NK-92 (cell line): ENCODE measurements around the gene TRIM58.

ENCODE experiments used
- DNase-seq: peaks from one replicate; lab custom pipeline; 2025; ENCODE audit not compliant: unreplicated experiment; lab: John Stamatoyannopoulos, UW

Gene TRIM58

GRCh38 chr1:247883346-247883745, 26.4 kb downstream of the TRIM58 start:
- DNase-seq: no peak

DNA sequence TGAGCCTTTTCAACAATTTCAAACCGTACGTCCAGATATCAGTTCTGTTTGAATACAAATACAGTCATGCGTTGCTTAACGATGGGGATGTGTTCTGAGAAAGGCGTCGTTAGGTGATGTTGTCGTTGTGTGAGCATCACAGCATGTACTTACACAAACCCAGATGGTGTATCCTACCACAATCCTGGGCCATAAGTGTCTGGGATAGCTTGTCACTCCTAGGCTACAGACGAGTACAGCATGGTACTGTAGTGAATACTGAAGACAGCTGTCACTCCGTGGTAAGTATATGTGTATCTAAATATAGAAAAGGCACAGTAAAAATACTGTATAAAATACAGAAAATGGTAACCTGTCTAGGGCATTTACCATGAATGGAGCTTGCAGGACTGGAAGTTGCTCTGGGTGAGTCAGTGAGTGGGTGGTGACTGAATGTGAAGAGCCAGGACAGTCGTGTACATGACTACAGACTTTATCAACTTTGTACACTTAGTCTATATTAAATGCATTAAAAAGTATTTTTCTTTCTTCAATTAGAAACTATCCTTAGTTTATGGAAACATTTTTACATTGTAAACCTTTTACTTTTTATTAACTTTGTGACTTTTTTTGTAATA, 27.9 kb downstream of the TRIM58 start:
- no peak for DNase-seq

DNA sequence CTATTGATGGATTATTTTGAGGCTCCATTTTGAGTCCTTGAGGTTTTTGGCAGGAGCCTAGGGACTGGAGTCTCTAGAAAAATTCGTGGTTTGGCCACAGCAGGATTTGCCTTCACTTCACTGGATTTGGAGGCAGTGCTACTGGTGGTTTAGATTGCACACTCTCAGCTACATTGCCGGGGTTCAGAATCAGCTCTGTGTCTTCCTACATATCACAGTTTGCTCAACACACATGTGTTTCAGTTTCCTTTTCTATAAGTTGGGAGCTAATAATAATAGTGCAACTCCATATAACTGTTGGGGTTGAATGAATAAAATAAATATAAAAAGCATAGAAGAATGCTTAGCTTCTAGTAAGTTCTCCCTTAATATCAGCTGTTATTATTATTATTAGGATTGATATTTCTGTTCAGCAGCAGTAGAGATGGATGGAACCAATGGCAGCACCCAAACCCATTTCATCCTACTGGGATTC, 38.2 kb downstream of the TRIM58 start, which contains the start of gene OR2W3:
TSS of gene OR2W3 (plus strand) at position 425 of the 475 bp plus-strand sequence. CDS start at position 425, 0 bp downstream.
- DNase-seq: no peak

GRCh38 chr1:247895976-247896375, 39.0 kb downstream of the TRIM58 start:
- no peak for DNase-seq

DNA sequence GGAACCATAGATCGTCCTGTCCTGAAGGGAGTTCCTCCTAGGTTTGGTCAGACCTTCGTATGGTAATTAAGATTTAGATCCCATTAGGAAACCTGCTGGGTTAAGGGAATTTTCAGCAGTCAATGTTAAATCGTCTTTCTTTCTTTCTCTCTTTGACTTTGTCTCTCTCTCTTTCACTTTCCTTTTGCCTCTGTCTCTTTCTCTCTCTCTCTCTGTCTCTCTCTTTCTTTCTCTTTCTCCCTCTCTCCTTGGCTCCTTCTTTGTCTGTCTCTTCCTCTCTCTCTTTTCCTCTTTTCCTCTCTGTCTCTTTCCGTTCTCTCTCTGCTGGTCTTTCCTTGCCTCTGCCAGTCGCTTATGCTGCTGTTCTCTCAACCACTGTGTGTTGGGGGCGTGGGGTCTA, 47.1 kb downstream of the TRIM58 start:
- DNase-seq: no peak

DNA sequence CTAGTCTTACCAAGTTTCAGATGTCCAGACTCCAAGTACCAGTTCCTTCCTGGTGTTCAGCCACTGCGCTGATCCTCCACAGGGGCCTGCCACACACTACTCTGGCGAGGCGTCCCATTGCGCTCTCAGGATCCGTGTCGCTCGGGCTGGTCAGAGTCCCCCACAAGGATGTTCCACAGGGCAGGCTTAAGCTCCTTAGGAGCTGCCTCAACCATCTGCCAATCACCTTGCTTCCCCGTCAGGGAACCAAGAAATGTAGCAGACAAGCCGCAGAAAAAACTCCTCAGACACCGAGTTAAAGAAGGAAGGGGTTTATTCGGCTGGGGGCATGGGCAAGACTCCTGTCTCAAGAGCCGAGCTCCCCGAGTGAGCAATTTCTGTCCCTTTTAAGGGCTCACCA, 48.2 kb downstream of the TRIM58 start:
- DNase-seq: no peak

- no peak for DNase-seq
Observed at GRCh38 chr1:247905910-247906503, 49.0 kb downstream of the TRIM58 start.

GRCh38 chr1:247906504-247907047, 49.6 kb downstream of the TRIM58 start:
- no peak for DNase-seq

DNA sequence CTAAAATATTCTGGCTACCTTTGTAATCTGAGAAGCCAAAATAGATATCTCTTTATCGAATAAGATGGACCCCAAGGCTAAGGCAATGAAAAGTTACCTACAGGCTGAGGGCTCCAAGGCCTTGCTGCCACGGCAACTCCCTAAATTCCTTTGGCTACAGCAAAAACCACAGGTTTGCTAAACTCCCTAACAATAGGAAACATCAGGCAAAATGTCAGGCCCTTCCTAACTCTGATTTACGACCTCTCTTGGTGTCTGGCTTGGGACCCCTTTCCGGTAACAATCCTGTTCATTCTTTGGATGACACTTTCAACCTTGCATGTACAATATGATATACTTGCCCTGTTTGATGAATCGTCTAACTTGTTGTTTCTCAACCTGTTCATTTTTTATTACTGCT, 51.8 kb downstream of the TRIM58 start:
- DNase-seq: no peak

DNA sequence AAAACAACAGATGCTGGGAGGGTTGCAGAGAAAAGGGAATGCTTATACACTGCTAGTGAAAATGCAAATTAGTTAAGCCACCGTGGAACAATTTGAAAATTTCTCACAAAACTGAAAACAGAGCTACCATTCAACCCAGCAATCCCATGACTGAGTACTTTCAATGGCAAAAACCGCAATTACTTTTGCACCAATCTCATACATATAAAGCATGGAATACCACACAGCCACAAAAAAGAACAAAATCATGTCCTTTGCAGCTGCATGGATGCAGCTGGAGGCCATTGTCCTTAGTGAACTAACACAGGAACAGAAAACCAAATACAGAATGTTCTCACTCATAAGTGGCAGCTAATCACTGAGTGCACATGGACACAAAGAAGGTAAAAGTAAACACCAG, 56.8 kb downstream of the TRIM58 start:
- no peak for DNase-seq

DNA sequence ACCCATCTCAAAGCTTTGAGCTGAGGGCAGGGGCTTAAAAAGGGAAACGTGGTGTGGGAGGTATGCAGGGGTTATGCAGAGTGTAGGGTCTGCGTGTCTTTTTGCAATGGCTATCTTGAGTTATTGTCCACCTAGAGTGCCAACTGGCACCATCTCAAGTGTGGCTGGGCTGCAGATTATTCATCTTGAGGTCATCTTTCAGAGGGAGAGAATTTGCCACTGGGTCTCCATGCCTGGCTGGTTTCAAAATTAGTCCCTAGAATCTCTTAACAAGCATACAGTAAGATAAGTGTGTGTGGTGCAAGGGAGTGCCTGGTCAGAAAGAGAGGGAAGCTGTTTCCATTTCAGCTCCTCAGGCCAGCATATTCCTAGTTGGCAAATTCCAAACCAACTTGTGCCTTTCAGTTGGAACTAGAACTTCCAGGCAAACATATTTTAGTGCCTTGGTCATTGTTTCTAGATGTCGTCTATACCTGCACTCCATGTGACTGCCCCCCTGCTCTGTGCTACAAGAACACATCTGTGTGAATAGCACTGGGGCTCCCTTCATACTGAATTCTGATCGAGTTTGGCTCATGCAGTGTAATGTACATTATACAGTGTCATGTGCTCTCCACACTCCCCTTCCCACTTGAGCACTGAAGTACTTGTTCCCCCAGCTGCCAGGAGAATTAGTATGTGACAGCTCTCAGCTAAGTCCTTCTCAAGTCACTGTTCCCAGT, 58.1 kb downstream of the TRIM58 start:
- DNase-seq: no peak

- DNase-seq: no peak
Observed at GRCh38 chr1:247919952-247920351, 63.0 kb downstream of the TRIM58 start, which contains the start of gene OR2T8. Gene OR2T8 (plus strand): TSS chr1:247920252. CDS start chr1:247921018, 766 bp downstream.

- DNase-seq: no peak
Observed at GRCh38 chr1:247923941-247924340, 67.0 kb downstream of the TRIM58 start.

DNA sequence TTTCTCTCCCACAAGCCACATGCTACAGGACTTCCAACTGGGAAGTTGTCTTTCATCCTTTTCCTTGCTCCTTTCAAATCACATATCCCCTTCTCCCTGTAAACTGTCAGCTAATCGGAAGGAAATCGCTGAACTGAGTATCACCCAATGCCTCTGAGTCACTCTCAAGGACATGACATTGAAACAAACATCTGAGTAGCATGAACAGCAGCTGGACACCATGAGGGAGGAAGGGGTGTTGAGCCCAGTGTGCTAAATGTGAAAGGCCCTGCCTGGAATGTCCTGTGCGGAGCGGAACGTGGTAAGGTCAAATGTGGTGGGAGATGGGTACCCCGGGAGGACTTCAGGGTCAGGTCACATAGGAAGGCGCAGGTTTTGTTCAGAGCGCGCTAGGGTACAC, 67.9 kb downstream of the TRIM58 start, which contains the start of gene OR2AJ1:
TSS of gene OR2AJ1 (plus strand) at position 22 of the 400 bp plus-strand sequence. CDS start 8,880 bp downstream, outside the sequence.
- DNase-seq: no peak
